SU-DHL-6 (cell line): ENCODE results near the gene AMH.

ENCODE experiments used
- H2AFZ ChIP-seq: fragments of 200-600 bp; sonication (generic); 2 replicates; pipeline ENCODE4 v1.6.1; 2014; ENCODE audit warnings: low read depth, mild to moderate bottlenecking, moderate library complexity, mixed read lengths, antibody characterized with exemption, low read length; ENCODE audit not compliant: severe bottlenecking
- H3F3A ChIP-seq: fragments of 200-600 bp; shearing (Covaris generic); 2 replicates; pipeline ENCODE4 v1.6.0; 2016; ENCODE audit warnings: antibody characterized with exemption, mild to moderate bottlenecking; ENCODE audit not compliant: insufficient read depth
- H3K27ac ChIP-seq: fragments of 200-600 bp; sonication (generic); 2 replicates; pipeline ENCODE4 v1.5.1; 2016; ENCODE audit warnings: low read depth, mild to moderate bottlenecking, low read length, moderate library complexity, mixed read lengths
- H3K27me3 ChIP-seq: fragments of 200-600 bp; sonication (generic), shearing (Covaris generic); 2 replicates; pipeline ENCODE4 v1.6.0; 2014; ENCODE audit warnings: mild to moderate bottlenecking, low read length
- H3K36me3 ChIP-seq: fragments of 200-600 bp; sonication (generic); 2 replicates; pipeline ENCODE4 v1.6.1; 2014; ENCODE audit warnings: mild to moderate bottlenecking, low read length, mixed read lengths
- H3K4me2 ChIP-seq: fragments of 300-600, 200-600 bp; shearing (Covaris generic), sonication (generic); 2 replicates; pipeline ENCODE4 v1.6.0; 2014; ENCODE audit warnings: low read length, low read depth, mild to moderate bottlenecking; ENCODE audit not compliant: poor library complexity, severe bottlenecking
- H3K4me3 ChIP-seq: fragments of 200-600 bp; sonication (generic); 2 replicates; pipeline ENCODE4 v1.5.1; 2014; ENCODE audit warnings: antibody characterized with exemption, low read length, mild to moderate bottlenecking, mixed read lengths; ENCODE audit not compliant: insufficient read depth, poor library complexity, severe bottlenecking
- H3K79me2 ChIP-seq: fragments of 200-600 bp; sonication (generic); 2 replicates; pipeline ENCODE4 v1.6.1; 2014; ENCODE audit warnings: mild to moderate bottlenecking, low read length, moderate library complexity; ENCODE audit not compliant: insufficient read depth
- H3K9ac ChIP-seq: fragments of 200-600 bp; sonication (generic); 2 replicates; pipeline ENCODE4 v1.7.0; 2014; ENCODE audit warnings: mild to moderate bottlenecking, low read length
- H3K9me2 ChIP-seq: fragments of 200-600 bp; sonication (generic); replicated peaks from 2 replicates; pipeline ENCODE4 v1.6.1; 2014; ENCODE audit warnings: low read length; ENCODE audit not compliant: insufficient read depth
- H3K9me3 ChIP-seq: fragments of 200-600 bp; sonication (generic); 2 replicates; pipeline ENCODE4 v1.6.1; 2014; ENCODE audit warnings: low read length, mixed read lengths; ENCODE audit not compliant: insufficient read depth
- H4K20me1 ChIP-seq: fragments of 200-600 bp; sonication (generic); 2 replicates; pipeline ENCODE4 v1.6.1; 2014; ENCODE audit warnings: low read depth, mild to moderate bottlenecking, antibody characterized with exemption, low read length, moderate library complexity, mixed read lengths
- CTCF ChIP-seq: fragments of 200-600 bp; sonication (generic); IDR thresholded peaks from one replicate; pipeline ENCODE4 v1.5.1; 2017; ENCODE audit warnings: antibody characterized with exemption, mild to moderate bottlenecking, low read length, moderate library complexity; ENCODE audit not compliant: insufficient read depth, poor library complexity, severe bottlenecking
- EZH2phosphoT487 ChIP-seq: fragments of 200-600 bp; sonication (generic), shearing (Covaris generic); conservative IDR thresholded peaks from 2 replicates; pipeline ENCODE4 v1.6.1; 2018; ENCODE audit warnings: mild to moderate bottlenecking, antibody characterized with exemption, low read length, moderate library complexity, mixed read lengths

Gene AMH

GRCh38 chr19:2236064-2236313 lies 13.1 kb upstream of the AMH start:
- peak overlapping the region; percentile 90 for H3K4me3 ChIP-seq
- peak overlapping the region; percentile 97 for H3K4me2 ChIP-seq
- peaks cover 67% of the 10 kb centered on the region for H3K79me2 ChIP-seq
- H3K9ac ChIP-seq: peak overlapping the region; percentile 95
- no peaks in the 10 kb centered on the region for H3K36me3 ChIP-seq
- no peaks in the 10 kb centered on the region for H3K9me3 ChIP-seq
- peaks cover 17% of the 10 kb centered on the region; the same call in 1 of the 2 replicates for H3F3A ChIP-seq
- peak overlapping the region; percentile 81 for H3K27ac ChIP-seq
- no peak for TF ChIP-seq EZH2phosphoT487
- no peak for TF ChIP-seq CTCF
- no peak overlapping the region for H2AFZ ChIP-seq
- H3K9me2 ChIP-seq: no peaks in the 10 kb centered on the region
- peaks cover 8% of the 10 kb centered on the region; the same call in 1 of the 2 replicates for H4K20me1 ChIP-seq
- H3K27me3 ChIP-seq: no peaks in the 10 kb centered on the region

GRCh38 chr19:2236314-2237050 lies 12.6 kb upstream of the AMH start, which contains the start of the genes PLEKHJ1 and SF3A2:
PLEKHJ1 (minus strand) TSS chr19:2236329; CDS start chr19:2236248, 81 bp downstream.
SF3A2 (plus strand) TSS chr19:2236824; CDS start chr19:2243419, 6,595 bp downstream.
- Histone ChIP-seq H3F3A (peaks cover 17% of the 10 kb centered on the region; the same call in 1 of the 2 replicates), H3K27me3 (no peaks in the 10 kb centered on the region), H3K27ac (peak within 1 kb of the TSS; percentile 81), H3K9me2 (no peaks in the 10 kb centered on the region), H3K9ac (peak within 1 kb of the TSS; percentile 95), H2AFZ (peak within 1 kb of the TSS; percentile 22), H3K9me3 (no peaks in the 10 kb centered on the region), H3K36me3 (no peaks in the 10 kb centered on the region), H3K4me2 (peak within 1 kb of the TSS; percentile 97), H4K20me1 (peaks cover 8% of the 10 kb centered on the region; the same call in 1 of the 2 replicates), H3K4me3 (peak within 1 kb of the TSS; percentile 90), H3K79me2 (peaks cover 72% of the 10 kb centered on the region)
- TF ChIP-seq CTCF: peak; percentile 97
- no peak for TF ChIP-seq EZH2phosphoT487

- H3K27ac ChIP-seq: peak overlapping the region; percentile 81
- H3K9ac ChIP-seq: peak overlapping the region; percentile 95
- TF ChIP-seq CTCF (no peak), EZH2phosphoT487 (no peak)
- H3F3A ChIP-seq: peaks cover 17% of the 10 kb centered on the region; the same call in 1 of the 2 replicates
- peaks cover 8% of the 10 kb centered on the region; the same call in 1 of the 2 replicates for H4K20me1 ChIP-seq
- H3K36me3 ChIP-seq: no peaks in the 10 kb centered on the region
- peaks cover 79% of the 10 kb centered on the region for H3K79me2 ChIP-seq
- peak overlapping the region; percentile 90 for H3K4me3 ChIP-seq
- H3K9me2 ChIP-seq: no peaks in the 10 kb centered on the region
- peak overlapping the region; percentile 97 for H3K4me2 ChIP-seq
- H2AFZ ChIP-seq: peak overlapping the region; percentile 22
- no peaks in the 10 kb centered on the region for H3K9me3 ChIP-seq
- no peaks in the 10 kb centered on the region for H3K27me3 ChIP-seq
Measured at GRCh38 chr19:2237051-2237868, 11.9 kb upstream of the AMH start.
